SIG-M5 treated with dmso at 0.1 percent for 504 hours (cell line): ENCODE data around the gene ELOA.
A peak's percentile ranks its signal among the peaks of the same experiment; 100 is the strongest.
"Not testable (repeated sequence)": the region's sequence is repeated elsewhere in the genome, so short reads cannot be mapped to it uniquely, and the experiment has no call there.

Experiments
- DNase-seq: peaks from one replicate; lab custom pipeline; 2025; ENCODE audit not compliant: unreplicated experiment; lab: John Stamatoyannopoulos, UW

ELOA gene

GRCh38 chr1:23800400-23801337, 57.4 kb downstream of the ELOA start, which contains the start of gene GALE:
TSS of gene GALE (minus strand) at chr1:23800754. CDS start at chr1:23799007, 1,747 bp downstream.
- DNase-seq = peak; percentile 91

DNA sequence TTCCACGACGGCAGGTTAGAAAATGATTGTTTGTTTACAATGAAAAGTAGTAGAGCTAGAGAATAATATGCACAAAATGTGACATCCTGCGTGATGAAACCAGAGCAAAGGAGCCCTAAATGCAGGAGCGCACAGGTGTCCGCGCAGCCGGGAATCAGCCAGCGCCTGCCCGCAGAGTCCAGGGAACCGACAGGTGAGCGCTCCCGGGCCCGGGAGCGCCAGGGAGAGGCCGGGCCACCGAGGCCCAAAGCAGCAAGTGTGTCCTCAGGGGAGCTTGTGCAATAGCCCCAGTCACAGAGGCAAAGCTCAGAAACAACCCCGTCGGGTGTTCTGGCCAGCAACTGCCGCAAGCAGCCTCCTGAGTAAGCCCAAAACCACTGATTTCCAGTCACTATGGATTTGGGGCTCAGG, 58.1 kb downstream of the ELOA start:
- DNase-seq = no peak

DNA sequence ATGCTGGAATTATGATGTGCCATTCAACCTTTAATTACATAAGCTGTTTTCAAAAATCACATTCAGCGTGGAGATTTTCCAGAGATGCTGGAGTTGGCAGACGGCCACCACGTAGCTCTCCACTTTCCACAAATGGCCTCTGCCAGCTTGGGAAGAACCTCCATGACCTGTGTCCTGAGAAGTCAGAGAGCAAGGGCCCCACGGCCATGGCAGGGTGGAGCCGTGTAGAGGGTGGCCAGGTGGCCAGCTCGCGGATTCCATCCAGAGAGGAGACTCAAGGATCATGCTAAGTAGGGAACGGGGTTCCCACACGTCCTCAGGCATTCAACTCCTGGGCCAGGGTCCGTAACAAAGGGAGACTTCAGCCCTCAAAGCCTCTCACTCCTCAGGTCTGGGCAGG, 58.6 kb downstream of the ELOA start:
- no peak for DNase-seq

DNA sequence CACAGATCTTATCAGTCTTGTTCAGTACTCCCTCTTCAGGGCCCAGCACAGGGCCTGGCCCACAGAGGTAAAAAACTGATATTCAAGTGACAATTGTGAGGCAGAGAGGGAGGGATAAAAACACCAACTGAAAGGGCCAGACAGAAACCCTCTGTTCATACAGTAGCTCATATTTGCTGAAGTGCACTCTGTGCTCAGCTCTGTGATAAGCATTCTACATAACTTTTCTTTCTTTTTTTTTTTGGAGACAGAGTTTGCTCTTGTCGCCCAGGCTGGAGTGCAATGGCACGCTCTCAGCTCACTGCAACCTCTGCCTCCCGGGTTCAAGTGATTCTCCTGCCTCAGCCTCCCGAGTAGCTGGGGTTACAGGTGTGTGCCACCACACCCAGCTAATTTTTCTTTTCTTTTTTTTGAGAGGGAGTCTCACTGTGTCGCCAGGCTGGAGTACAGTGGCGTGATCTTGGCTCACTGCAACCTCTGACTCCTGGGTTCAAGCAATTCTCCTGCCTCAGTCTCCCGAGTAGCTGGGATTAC, 59.6 kb downstream of the ELOA start:
- DNase-seq = not testable (repeated sequence)

DNA sequence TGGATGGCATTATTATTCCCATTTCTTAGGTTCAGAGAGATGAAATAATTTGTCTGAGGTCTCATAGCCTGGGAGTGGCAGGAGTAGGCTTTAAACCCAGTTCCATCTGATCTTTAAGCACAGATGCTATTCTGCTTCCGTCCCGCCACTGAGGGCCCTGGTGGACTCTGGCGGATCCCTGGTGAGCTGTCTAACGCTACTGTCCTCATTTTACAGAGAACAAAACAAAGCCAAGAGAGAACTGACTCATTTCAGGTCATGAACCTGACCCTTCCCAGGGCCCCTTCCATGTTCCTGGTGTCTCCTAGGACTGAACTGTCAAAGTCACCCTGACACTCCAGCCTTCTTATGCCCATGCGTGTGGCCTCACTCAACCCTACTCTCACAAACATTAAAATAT, 60.4 kb downstream of the ELOA start:
- no peak for DNase-seq

- DNase-seq = no peak
These were observed 61.0 kb downstream of the ELOA start for GRCh38 chr1:23804183-23804835.

- no peak for DNase-seq
These were observed 61.8 kb downstream of the ELOA start for GRCh38 chr1:23805025-23805424.

- DNase-seq = no peak
These were observed 63.0 kb downstream of the ELOA start for GRCh38 chr1:23806280-23806679.

DNA sequence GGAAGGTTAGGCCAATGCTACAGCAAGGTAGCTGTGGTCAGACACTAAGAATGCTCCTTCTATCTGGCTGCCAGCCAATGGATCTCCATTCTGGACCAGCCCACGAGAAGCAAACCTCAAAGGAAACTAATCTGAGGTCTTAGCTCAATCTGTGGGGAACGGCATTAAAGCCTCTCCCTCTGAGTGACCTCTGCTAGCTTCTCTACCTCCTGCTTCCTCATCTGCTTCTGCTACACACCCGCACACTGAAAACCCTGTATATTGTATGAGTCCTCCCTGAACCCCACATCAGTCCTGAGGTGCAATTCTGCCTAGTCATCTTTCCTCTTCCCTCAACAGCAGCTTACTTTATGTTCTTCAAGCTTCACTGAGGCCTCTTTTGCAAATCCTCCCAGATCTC, 64.2 kb downstream of the ELOA start:
- DNase-seq = peak; percentile 72

DNA sequence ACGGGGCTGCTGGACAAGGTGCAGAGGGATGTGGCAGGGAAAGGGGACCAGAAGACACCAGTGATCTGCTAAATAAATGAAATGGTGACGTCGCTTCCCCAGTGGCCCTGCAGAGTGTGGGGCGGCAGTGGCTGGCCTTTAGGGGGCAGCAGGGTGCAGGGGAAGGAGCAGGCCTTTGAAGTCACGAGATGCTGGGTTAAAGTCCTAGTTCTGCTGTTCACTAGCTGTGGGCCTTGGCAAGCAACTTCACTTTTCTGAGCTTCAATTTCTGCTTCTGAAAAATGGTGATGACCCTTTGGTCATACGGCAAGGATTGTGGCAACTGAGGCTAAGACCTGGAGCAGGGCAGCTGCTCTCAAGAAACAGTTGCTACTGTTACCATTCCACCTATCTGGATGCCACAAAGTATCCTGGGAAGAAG, 66.5 kb downstream of the ELOA start:
- peak; percentile 90 for DNase-seq

GRCh38 chr1:23810818-23811540, 67.7 kb downstream of the ELOA start:
- DNase-seq = peak; percentile 91
